GM18499 (cell line): ENCODE results near the gene SLC15A1.

Experiments
- ATAC-seq: cut with Tn5 transposase; IDR thresholded peaks from one replicate; pipeline ENCODE4 v1.9.1; 2021; ENCODE audit warnings: moderate number of reproducible peaks; ENCODE audit not compliant: insufficient read depth, unreplicated experiment

SLC15A1 gene

GRCh38 chr13:98781470-98781869 is 29.0 kb upstream of the SLC15A1 start:
- no peak for ATAC-seq

- ATAC-seq: no peak
Observed at GRCh38 chr13:98781045-98781444, 28.6 kb upstream of the SLC15A1 start.

- ATAC-seq: no peak
Observed at GRCh38 chr13:98780451-98780850, 28.0 kb upstream of the SLC15A1 start.

GRCh38 chr13:98779695-98780094 is 27.2 kb upstream of the SLC15A1 start:
- no peak for ATAC-seq

GRCh38 chr13:98778749-98779148 is 26.3 kb upstream of the SLC15A1 start:
- no peak for ATAC-seq

- ATAC-seq: no peak
Observed at GRCh38 chr13:98776644-98777043, 24.2 kb upstream of the SLC15A1 start.

- no peak for ATAC-seq
Observed at GRCh38 chr13:98775844-98776598, 23.5 kb upstream of the SLC15A1 start.

GRCh38 chr13:98775386-98775785 is 22.9 kb upstream of the SLC15A1 start:
- ATAC-seq: no peak

- ATAC-seq: no peak
Observed at GRCh38 chr13:98774776-98775175, 22.3 kb upstream of the SLC15A1 start.

- no peak for ATAC-seq
Observed at GRCh38 chr13:98773921-98774320, 21.4 kb upstream of the SLC15A1 start.

GRCh38 chr13:98772794-98773452 is 20.5 kb upstream of the SLC15A1 start:
- no peak for ATAC-seq

- no peak for ATAC-seq
Observed at GRCh38 chr13:98771838-98772611, 19.6 kb upstream of the SLC15A1 start.

GRCh38 chr13:98769736-98770135 is 17.3 kb upstream of the SLC15A1 start:
- ATAC-seq: no peak

- ATAC-seq: no peak
Observed at GRCh38 chr13:98768522-98768921, 16.1 kb upstream of the SLC15A1 start.

- ATAC-seq: no peak
Observed at GRCh38 chr13:98766697-98767096, 14.2 kb upstream of the SLC15A1 start.

GRCh38 chr13:98765996-98766519 is 13.6 kb upstream of the SLC15A1 start:
- no peak for ATAC-seq

- no peak for ATAC-seq
Observed at GRCh38 chr13:98761986-98762616, 9.6 kb upstream of the SLC15A1 start.

- no peak for ATAC-seq
Observed at GRCh38 chr13:98761126-98761985, 8.9 kb upstream of the SLC15A1 start.

GRCh38 chr13:98755729-98756128 is 3.3 kb upstream of the SLC15A1 start:
- ATAC-seq: no peak

- no peak for ATAC-seq
Observed at GRCh38 chr13:98755116-98755515, 2.6 kb upstream of the SLC15A1 start.
